H9 (cell line): Measurements from ENCODE around the gene MGAT5. TPM values are rescaled to one million over a fixed set of nuclear protein-coding genes. Genes with fewer than 3 reads are reported as not detected.
A peak's percentile ranks its signal among the peaks of the same experiment; 100 is the strongest.

Experiments
- DNase-seq: peaks from one replicate; pipeline ENCODE4 v3.0.0-alpha.2; 2017
- H2AFZ ChIP-seq: one replicate; pipeline ENCODE4 v1.6.1; 2013; ENCODE audit warnings: mild to moderate bottlenecking, low read length, control low read depth, moderate library complexity
- H2AK5ac ChIP-seq: 2 replicates; pipeline ENCODE4 v1.6.1; 2013; ENCODE audit warnings: low read length, control low read depth, mixed read lengths; ENCODE audit not compliant: insufficient read length
- H2BK120ac ChIP-seq: one replicate; pipeline ENCODE4 v1.6.1; 2013; ENCODE audit warnings: low read depth, mild to moderate bottlenecking, low read length, control low read depth, inconsistent platforms; ENCODE audit not compliant: poor library complexity, severe bottlenecking
- H2BK12ac ChIP-seq: 2 replicates; pipeline ENCODE4 v1.6.1; 2013; ENCODE audit warnings: low read length, control low read depth, mixed read lengths, low read depth; ENCODE audit not compliant: insufficient read length
- H2BK15ac ChIP-seq: 2 replicates; pipeline ENCODE4 v1.6.1; 2013; ENCODE audit warnings: low read depth, low read length, control low read depth
- H2BK20ac ChIP-seq: one replicate; pipeline ENCODE4 v1.6.1; 2013; ENCODE audit warnings: low read depth, mild to moderate bottlenecking, low read length, control low read depth, inconsistent platforms; ENCODE audit not compliant: poor library complexity, severe bottlenecking
- H2BK5ac ChIP-seq: 2 replicates; pipeline ENCODE4 v1.6.1; 2013; ENCODE audit warnings: low read length, control low read depth, mixed read lengths; ENCODE audit not compliant: insufficient read length
- H3K14ac ChIP-seq: 2 replicates; pipeline ENCODE4 v1.6.1; 2013; ENCODE audit warnings: low read length, control low read depth; ENCODE audit not compliant: insufficient read depth
- H3K18ac ChIP-seq: 2 replicates; pipeline ENCODE4 v1.6.1; 2013; ENCODE audit warnings: low read depth, mild to moderate bottlenecking, mixed read lengths, low read length, control low read depth; ENCODE audit not compliant: insufficient read length
- H3K23ac ChIP-seq: 2 replicates; pipeline ENCODE4 v1.6.1; 2013; ENCODE audit warnings: low read length, control low read depth, mixed read lengths, low read depth; ENCODE audit not compliant: insufficient read length
- H3K23me2 ChIP-seq: 2 replicates; pipeline ENCODE4 v1.6.1; 2013; ENCODE audit warnings: low read depth, mild to moderate bottlenecking, mixed read lengths, low read length, control low read depth; ENCODE audit not compliant: insufficient read length, poor library complexity, severe bottlenecking
- H3K27ac ChIP-seq: 2 replicates; pipeline ENCODE4 v1.5.1; 2013; ENCODE audit warnings: low read length, control low read depth, mixed read lengths, low read depth; ENCODE audit not compliant: insufficient read length
- H3K27me3 ChIP-seq: 2 replicates; pipeline ENCODE4 v1.6.1; 2013; ENCODE audit warnings: low read length, control low read depth, inconsistent platforms; ENCODE audit not compliant: insufficient read depth
- H3K4ac ChIP-seq: 2 replicates; pipeline ENCODE4 v1.6.1; 2013; ENCODE audit warnings: low read depth, mild to moderate bottlenecking, control low read depth, inconsistent platforms, low read length, moderate library complexity
- H3K4me1 ChIP-seq: 2 replicates; pipeline ENCODE4 v1.6.1; 2013; ENCODE audit warnings: low read length, control low read depth, inconsistent platforms; ENCODE audit not compliant: insufficient read depth
- H3K4me2 ChIP-seq: 2 replicates; pipeline ENCODE4 v1.6.1; 2013; ENCODE audit warnings: low read length, control low read depth, mixed read lengths; ENCODE audit not compliant: insufficient read length, insufficient read depth
- H3K56ac ChIP-seq: 2 replicates; pipeline ENCODE4 v1.6.1; 2013; ENCODE audit warnings: low read depth, mild to moderate bottlenecking, mixed read lengths, low read length, control low read depth; ENCODE audit not compliant: insufficient read length
- H3K79me1 ChIP-seq: 2 replicates; pipeline ENCODE4 v1.6.1; 2013; ENCODE audit warnings: low read depth, mild to moderate bottlenecking, moderate library complexity, low read length, control low read depth, inconsistent platforms; ENCODE audit not compliant: insufficient read depth, poor library complexity, severe bottlenecking
- H3K79me2 ChIP-seq: 2 replicates; pipeline ENCODE4 v1.6.1; 2013; ENCODE audit warnings: low read length, control low read depth, inconsistent platforms; ENCODE audit not compliant: insufficient read depth
- H3K9ac ChIP-seq: 2 replicates; pipeline ENCODE4 v1.6.1; 2013; ENCODE audit warnings: low read length, control low read depth, mixed read lengths; ENCODE audit not compliant: insufficient read length; ENCODE audit errors: extremely low read depth
- H3K9me3 ChIP-seq: one replicate; pipeline ENCODE4 v1.6.1; 2013; ENCODE audit warnings: low read depth, low read length, inconsistent platforms; ENCODE audit not compliant: control insufficient read depth
- H3T11ph ChIP-seq: one replicate; pipeline ENCODE4 v1.6.1; 2013; ENCODE audit warnings: mild to moderate bottlenecking, low read length, control low read depth, inconsistent platforms
- H4K20me1 ChIP-seq: one replicate; pipeline ENCODE4 v1.6.1; 2013; ENCODE audit not compliant: control insufficient read depth, insufficient read length, insufficient read depth
- H4K5ac ChIP-seq: 2 replicates; pipeline ENCODE4 v1.6.1; 2013; ENCODE audit warnings: low read depth, mild to moderate bottlenecking, mixed read lengths, low read length, control low read depth; ENCODE audit not compliant: insufficient read length
- H4K8ac ChIP-seq: replicated peaks from 2 replicates; pipeline ENCODE4 v1.6.1; 2013; ENCODE audit warnings: low read length, control low read depth, mixed read lengths, low read depth; ENCODE audit not compliant: insufficient read length
- H4K91ac ChIP-seq: 2 replicates; pipeline ENCODE4 v1.6.1; 2013; ENCODE audit warnings: low read depth, mild to moderate bottlenecking, moderate library complexity, mixed read lengths, low read length, control low read depth; ENCODE audit not compliant: insufficient read length
- H3K27ac Mint-ChIP-seq, 3 experiments: 2 replicates in 2 of 3; 3 replicates in 1 of 3; pipeline ENCODE4 v1.8.0; 2020 to 2021; ENCODE audit warnings: mixed read lengths in 3 of 3, mild to moderate bottlenecking in 1 of 3, moderate library complexity in 1 of 3
- H3K27me3 Mint-ChIP-seq: 2 replicates; pipeline ENCODE4 v1.8.0; 2021; ENCODE audit warnings: low read depth, mild to moderate bottlenecking, moderate library complexity, mixed read lengths
- H3K36me3 Mint-ChIP-seq, 3 experiments: 2 replicates in 2 of 3; 3 replicates in 1 of 3; pipeline ENCODE4 v1.8.0; 2020 to 2021; ENCODE audit warnings: low read depth in 3 of 3, mixed read lengths in 3 of 3; ENCODE audit not compliant: insufficient read depth in 1 of 3
- H3K4me1 Mint-ChIP-seq, 2 experiments: 2 replicates each; pipeline ENCODE4 v1.8.0; 2020; ENCODE audit warnings: mixed read lengths in 2 of 2
- H3K4me3 Mint-ChIP-seq, 2 experiments: 2 replicates in 1 of 2; 3 replicates in 1 of 2; pipeline ENCODE4 v1.8.0; 2020 to 2021; ENCODE audit warnings: mild to moderate bottlenecking in 2 of 2, mixed read lengths in 2 of 2, moderate library complexity in 1 of 2
- H3K9me3 Mint-ChIP-seq, 2 experiments: 2 replicates in 1 of 2; 3 replicates in 1 of 2; pipeline ENCODE4 v1.8.0; 2020; ENCODE audit warnings: mild to moderate bottlenecking in 2 of 2, mixed read lengths in 2 of 2, moderate library complexity in 1 of 2
- WGBS: extraction: QIAGEN DNeasy Blood & Tissue Kit; methylation state at CpG from one replicate; pipeline ENCODE4 v1.1.7; 2013; ENCODE audit warnings: missing lambda C conversion rate, low lambda C conversion rate, mixed read lengths; ENCODE audit not compliant: insufficient read length; ENCODE audit errors: extremely low coverage; 5-methylcytosine and 5-hydroxymethylcytosine counted together
- total RNA-seq: library from RNA; stranded (reverse); gene quantifications from 2 replicates; pipeline ENCODE4 v1.2.1, GENCODE V29; 2021
- TF ChIP-seq, protein P1 (sequence below): fragments of 200-600 bp; sonication (generic); conservative IDR thresholded peaks from 3 replicates; pipeline ENCODE4 v1.8.0; 2021; ENCODE audit warnings: antibody characterized with exemption, mild to moderate bottlenecking

Gene MGAT5
- total RNA-seq, 1 experiment from 2014 or later = 25.7 TPM

DNA sequence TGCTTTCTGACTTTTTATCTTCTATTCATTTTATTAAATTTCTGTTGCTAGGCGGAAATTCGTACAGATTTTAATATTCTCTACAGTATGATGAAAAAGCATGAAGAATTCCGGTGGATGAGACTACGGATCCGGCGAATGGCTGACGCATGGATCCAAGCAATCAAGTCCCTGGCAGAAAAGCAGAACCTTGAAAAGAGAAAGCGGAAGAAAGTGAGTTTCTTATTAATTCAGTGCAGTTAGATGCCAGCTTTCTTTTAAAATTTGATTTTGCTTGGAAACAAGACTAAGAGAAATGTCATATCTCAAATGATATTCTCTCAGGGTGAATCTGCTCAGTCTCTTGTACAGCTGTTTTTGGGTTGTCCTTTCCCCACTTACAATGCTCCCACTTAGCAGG is 84.3 kb downstream of the MGAT5 start:
- Mint-ChIP-seq H3K4me1 (no peaks in the 10 kb centered on the region), H3K27ac (peak overlapping the region in 1 of 3 experiments; percentile 74; a peak in 1 of 7 replicates), H3K27me3 (no peaks in the 10 kb centered on the region), H3K4me3 (no peak overlapping the region), H3K9me3 (no peaks in the 10 kb centered on the region), H3K36me3 (no peaks in the 10 kb centered on the region; a peak in 1 of 7 replicates)
- H4K5ac ChIP-seq = no peak overlapping the region
- no peaks in the 10 kb centered on the region for H3K23me2 ChIP-seq
- no peak overlapping the region for H3K27ac ChIP-seq
- H3K4me2 ChIP-seq = no peak overlapping the region
- no peak overlapping the region for H2AK5ac ChIP-seq
- H3K9me3 ChIP-seq = no peaks in the 10 kb centered on the region
- H3K27me3 ChIP-seq = no peaks in the 10 kb centered on the region
- H3K56ac ChIP-seq = no peak overlapping the region
- H4K8ac ChIP-seq = no peak overlapping the region
- no peaks in the 10 kb centered on the region for H3K4me1 ChIP-seq
- H3K79me1 ChIP-seq = no peaks in the 10 kb centered on the region
- H3K4ac ChIP-seq = no peak overlapping the region
- no peak overlapping the region for H2BK15ac ChIP-seq
- no peak overlapping the region for H3K23ac ChIP-seq
- TF ChIP-seq, protein P1, sequence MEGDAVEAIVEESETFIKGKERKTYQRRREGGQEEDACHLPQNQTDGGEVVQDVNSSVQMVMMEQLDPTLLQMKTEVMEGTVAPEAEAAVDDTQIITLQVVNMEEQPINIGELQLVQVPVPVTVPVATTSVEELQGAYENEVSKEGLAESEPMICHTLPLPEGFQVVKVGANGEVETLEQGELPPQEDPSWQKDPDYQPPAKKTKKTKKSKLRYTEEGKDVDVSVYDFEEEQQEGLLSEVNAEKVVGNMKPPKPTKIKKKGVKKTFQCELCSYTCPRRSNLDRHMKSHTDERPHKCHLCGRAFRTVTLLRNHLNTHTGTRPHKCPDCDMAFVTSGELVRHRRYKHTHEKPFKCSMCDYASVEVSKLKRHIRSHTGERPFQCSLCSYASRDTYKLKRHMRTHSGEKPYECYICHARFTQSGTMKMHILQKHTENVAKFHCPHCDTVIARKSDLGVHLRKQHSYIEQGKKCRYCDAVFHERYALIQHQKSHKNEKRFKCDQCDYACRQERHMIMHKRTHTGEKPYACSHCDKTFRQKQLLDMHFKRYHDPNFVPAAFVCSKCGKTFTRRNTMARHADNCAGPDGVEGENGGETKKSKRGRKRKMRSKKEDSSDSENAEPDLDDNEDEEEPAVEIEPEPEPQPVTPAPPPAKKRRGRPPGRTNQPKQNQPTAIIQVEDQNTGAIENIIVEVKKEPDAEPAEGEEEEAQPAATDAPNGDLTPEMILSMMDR = no peak
- no peak overlapping the region for H3K9ac ChIP-seq
- no peak overlapping the region for H2BK120ac ChIP-seq
- H3K18ac ChIP-seq = no peak overlapping the region
- no peak overlapping the region for H3K14ac ChIP-seq
- H4K20me1 ChIP-seq = no peaks in the 10 kb centered on the region
- H2BK5ac ChIP-seq = no peak overlapping the region
- no peaks in the 10 kb centered on the region for H3K79me2 ChIP-seq
- WGBS = no CpG with 5 or more reads among the region's 8 CpGs
- DNase-seq = no peak
- H2BK20ac ChIP-seq = no peak overlapping the region
- no peak overlapping the region for H3T11ph ChIP-seq
- no peak overlapping the region for H2AFZ ChIP-seq
- no peak overlapping the region for H4K91ac ChIP-seq
- no peak overlapping the region for H2BK12ac ChIP-seq
